WERI-Rb-1 (cell line): Measurements from ENCODE around the gene CRIP1.

ENCODE experiments used
- DNase-seq: peaks from one replicate; pipeline ENCODE4 v3.0.0-alpha.2; 2020
- H3K27ac ChIP-seq: fragments of 250-450 bp; sonication (Bioruptor Pico); 2 replicates; pipeline ENCODE4 v1.5.1; 2020; ENCODE audit warnings: mild to moderate bottlenecking, moderate library complexity
- H3K27me3 ChIP-seq: fragments of 250-450 bp; sonication (Bioruptor Pico); 2 replicates; pipeline ENCODE4 v1.5.1; 2021; ENCODE audit warnings: mild to moderate bottlenecking, low read depth, moderate library complexity; ENCODE audit not compliant: insufficient read depth, severe bottlenecking
- H3K36me3 ChIP-seq: fragments of 250-450 bp; sonication (Bioruptor Pico); 2 replicates; pipeline ENCODE4 v1.5.1; 2020; ENCODE audit warnings: mild to moderate bottlenecking, moderate library complexity
- H3K4me3 ChIP-seq: 2 replicates; pipeline ENCODE4 v1.5.1; 2011; ENCODE audit warnings: low read depth, mild to moderate bottlenecking, control low read depth, low read length
- H3K9me3 ChIP-seq: fragments of 250-450 bp; sonication (Bioruptor Pico); 2 replicates; pipeline ENCODE4 v1.5.1; 2021; ENCODE audit warnings: mild to moderate bottlenecking, moderate library complexity; ENCODE audit not compliant: severe bottlenecking
- TF ChIP-seq, protein P1 (sequence below): IDR thresholded peaks from 2 replicates; pipeline ENCODE4 v1.5.1; 2011; ENCODE audit warnings: low read depth, mild to moderate bottlenecking, control low read depth, inconsistent platforms, low read length

The CRIP1 gene

DNA sequence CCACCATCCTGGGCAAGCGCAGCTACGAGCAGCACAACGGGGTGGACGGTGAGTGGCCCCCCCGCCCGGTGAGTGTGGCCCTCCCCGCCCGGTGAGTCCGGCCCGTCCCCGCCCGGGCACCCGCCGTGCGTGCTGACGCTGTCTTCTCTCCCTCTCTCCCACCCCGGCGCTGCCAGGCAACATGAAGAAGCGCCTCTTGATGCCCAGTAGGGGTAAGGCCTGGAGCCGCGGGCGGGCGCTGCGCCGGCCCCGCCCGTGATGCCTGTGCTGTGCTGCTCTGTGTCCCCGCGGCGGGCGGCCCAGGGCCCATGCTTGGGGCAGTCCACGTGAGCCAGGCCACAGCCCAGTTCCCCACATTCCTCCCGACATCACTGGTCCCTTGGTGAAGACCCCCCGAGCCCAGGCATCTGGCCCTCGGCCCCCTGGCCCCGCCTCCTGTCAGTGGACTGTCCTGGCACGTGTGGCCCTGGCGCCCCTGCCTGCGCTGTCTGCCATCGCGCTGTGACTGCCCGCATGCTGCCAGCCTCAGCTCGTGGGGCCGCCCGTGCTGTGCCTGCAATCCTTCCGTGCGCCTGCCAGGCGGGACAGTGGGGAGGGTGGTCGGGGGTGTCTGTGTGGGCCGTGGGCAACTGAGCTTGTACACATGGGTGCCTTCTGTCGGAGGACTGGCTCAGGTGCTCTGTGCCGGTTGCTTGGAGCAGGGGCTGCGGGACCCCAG is 20.0 kb upstream of the CRIP1 start:
- no peaks in the 10 kb centered on the region for H3K27me3 ChIP-seq
- TF ChIP-seq, protein P1, sequence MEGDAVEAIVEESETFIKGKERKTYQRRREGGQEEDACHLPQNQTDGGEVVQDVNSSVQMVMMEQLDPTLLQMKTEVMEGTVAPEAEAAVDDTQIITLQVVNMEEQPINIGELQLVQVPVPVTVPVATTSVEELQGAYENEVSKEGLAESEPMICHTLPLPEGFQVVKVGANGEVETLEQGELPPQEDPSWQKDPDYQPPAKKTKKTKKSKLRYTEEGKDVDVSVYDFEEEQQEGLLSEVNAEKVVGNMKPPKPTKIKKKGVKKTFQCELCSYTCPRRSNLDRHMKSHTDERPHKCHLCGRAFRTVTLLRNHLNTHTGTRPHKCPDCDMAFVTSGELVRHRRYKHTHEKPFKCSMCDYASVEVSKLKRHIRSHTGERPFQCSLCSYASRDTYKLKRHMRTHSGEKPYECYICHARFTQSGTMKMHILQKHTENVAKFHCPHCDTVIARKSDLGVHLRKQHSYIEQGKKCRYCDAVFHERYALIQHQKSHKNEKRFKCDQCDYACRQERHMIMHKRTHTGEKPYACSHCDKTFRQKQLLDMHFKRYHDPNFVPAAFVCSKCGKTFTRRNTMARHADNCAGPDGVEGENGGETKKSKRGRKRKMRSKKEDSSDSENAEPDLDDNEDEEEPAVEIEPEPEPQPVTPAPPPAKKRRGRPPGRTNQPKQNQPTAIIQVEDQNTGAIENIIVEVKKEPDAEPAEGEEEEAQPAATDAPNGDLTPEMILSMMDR, result no peak
- H3K27ac ChIP-seq, result no peak overlapping the region
- no peak overlapping the region for H3K4me3 ChIP-seq
- H3K36me3 ChIP-seq, result peaks cover 57% of the 10 kb centered on the region
- no peak for DNase-seq
- no peaks in the 10 kb centered on the region for H3K9me3 ChIP-seq

DNA sequence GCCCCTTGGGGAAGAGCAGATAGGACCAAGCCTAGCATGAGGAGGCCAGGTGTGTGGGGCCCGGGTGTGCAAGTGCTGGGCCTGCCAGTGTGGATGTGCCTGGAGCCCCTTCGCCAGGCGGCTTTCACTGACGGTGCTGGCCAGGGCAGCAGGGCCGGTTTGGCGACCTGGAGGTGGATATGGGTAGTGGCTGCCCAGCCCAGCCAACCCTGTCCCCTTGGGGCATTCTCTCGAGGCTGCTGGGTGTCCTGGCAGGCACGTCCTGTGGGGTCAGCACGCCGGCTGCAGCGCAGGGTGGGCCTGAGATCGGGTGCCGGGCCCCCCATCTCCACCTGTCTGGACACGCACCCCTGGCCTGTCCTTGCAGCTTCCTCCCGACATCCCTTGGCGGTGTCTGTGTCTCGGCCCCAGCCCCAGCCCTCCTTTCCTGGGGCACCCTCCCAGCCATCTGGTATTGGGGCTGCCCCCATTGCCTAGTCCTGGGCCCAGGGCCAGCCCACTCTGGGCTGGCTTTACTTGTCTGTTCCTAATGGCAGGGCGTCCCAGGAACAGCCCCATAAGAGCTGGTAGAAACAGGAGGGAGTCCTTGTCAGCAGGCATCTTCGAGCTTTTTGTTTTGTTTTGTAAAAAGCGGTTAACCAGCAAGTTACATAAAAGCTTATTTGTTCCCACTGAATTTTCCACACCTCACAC is 19.3 kb upstream of the CRIP1 start:
- peaks cover 51% of the 10 kb centered on the region for H3K36me3 ChIP-seq
- H3K4me3 ChIP-seq, result no peak overlapping the region
- TF ChIP-seq, protein P1, result no peak
- DNase-seq, result no peak
- no peaks in the 10 kb centered on the region for H3K27me3 ChIP-seq
- H3K27ac ChIP-seq, result no peak overlapping the region
- no peaks in the 10 kb centered on the region for H3K9me3 ChIP-seq

DNA sequence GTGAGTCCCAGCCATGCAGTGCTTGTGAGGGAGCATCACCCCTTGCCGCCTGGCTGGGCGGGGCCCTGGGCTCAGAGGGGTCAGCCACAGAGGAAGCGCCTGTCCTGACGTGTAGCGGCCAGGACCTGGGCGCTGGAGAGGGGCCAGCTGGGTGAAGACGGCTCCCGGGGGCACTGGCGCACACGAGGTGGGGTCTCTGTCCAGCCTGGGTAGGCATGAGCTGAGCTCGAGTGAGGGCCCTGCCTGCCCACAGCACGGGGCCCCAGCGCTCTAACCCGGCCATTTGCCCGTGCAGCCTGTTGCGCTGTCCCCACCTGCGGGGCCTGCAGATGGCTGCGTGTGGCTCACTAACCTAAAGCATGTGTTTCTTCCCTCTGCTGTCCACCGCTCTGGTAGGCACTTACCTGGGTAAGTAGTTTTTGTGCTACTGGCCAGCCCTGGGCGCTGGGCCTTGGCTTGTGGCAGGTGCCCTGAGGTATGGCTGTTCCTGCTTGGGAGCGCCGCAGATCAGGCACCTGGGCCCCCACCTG is 18.7 kb upstream of the CRIP1 start:
- no peak for DNase-seq
- H3K27me3 ChIP-seq, result no peaks in the 10 kb centered on the region
- H3K4me3 ChIP-seq, result no peak overlapping the region
- H3K36me3 ChIP-seq, result peaks cover 47% of the 10 kb centered on the region
- no peak overlapping the region for H3K27ac ChIP-seq
- H3K9me3 ChIP-seq, result no peaks in the 10 kb centered on the region
- TF ChIP-seq, protein P1, result no peak

DNA sequence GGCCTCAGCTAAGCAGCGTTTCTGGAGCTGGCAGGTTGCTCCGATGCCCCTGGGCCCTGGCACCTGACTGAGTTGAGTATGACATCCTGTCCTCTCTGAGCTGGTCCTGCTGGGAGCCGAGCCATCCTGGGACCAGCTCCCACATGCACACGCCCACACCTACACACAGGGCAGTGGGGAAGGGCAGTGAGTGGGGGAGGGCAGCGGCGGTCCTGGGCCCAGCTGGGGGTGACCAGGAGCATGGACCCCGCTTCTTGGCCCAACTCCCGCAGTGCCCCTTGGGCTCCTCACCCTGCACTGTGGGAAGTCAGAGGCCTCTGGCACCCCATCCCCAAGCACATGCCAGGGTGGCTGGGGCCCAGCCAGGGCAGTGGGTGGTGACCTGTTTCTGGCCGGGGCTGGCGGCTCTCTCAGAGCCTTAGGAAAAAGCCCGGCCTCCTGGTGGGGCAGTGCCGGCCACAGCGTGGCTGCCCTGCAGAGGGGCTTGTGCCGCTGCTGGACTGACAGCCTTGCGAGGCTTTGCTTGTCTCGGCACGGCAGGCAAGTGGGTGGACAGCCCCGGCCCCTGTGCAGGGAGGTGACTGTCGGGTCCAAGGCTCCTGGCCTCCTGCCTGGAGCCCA is 18.0 kb upstream of the CRIP1 start:
- peaks cover 40% of the 10 kb centered on the region for H3K36me3 ChIP-seq
- H3K4me3 ChIP-seq, result no peak overlapping the region
- H3K27ac ChIP-seq, result no peak overlapping the region
- no peak for DNase-seq
- no peaks in the 10 kb centered on the region for H3K9me3 ChIP-seq
- TF ChIP-seq, protein P1, result no peak
- H3K27me3 ChIP-seq, result no peaks in the 10 kb centered on the region

DNA sequence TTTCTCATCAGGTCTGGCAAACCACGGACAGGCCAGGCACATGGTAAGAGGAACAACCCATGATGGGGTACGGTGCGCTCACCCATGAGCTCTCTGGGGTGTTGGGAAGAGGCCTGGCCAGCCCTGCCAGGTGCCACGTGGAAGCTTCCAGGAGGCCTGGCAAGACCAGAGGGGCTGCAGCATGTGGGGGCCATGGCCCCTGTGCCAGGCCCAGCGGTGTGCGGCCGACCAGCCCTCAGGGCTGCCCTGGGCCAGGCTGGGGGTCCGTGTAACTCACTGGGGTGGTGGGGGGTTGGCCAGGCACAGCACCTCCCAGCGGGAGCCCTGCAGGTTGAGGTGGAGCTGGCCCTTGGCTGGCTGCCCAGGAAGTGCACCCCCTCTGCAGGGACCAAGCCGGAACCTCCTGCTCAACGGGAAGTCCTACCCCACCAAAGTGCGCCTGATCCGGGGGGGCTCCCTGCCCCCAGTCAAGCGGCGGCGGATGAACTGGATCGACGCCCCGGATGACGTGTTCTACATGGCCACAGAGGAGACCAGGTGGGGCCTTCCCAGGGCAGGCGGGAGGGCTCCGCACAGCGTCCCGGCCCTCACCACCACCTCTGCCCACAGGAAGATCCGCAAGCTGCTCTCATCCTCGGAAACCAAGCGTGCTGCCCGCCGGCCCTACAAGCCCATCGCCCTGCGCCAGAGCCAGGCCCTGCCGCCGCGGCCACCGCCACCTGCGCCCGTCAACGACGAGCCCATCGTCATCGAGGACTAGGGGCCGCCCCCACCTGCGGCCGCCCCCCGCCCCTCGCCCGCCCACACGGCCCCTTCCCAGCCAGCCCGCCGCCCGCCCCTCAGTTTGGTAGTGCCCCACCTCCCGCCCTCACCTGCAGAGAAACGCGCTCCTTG is 17.0 kb upstream of the CRIP1 start:
- no peak for DNase-seq
- TF ChIP-seq, protein P1, result no peak
- no peak overlapping the region for H3K27ac ChIP-seq
- H3K9me3 ChIP-seq, result no peaks in the 10 kb centered on the region
- peaks cover 33% of the 10 kb centered on the region for H3K36me3 ChIP-seq
- no peak overlapping the region for H3K4me3 ChIP-seq
- no peaks in the 10 kb centered on the region for H3K27me3 ChIP-seq
